OCI-LY1 (cell line): Measurements from ENCODE around the gene L3MBTL4.

ENCODE experiments used
- H2AFZ ChIP-seq: fragments of 200-600 bp; sonication (generic), shearing (Covaris generic); 2 replicates; pipeline ENCODE4 v1.6.0; 2014; ENCODE audit warnings: antibody characterized with exemption, mild to moderate bottlenecking, low read length
- H3F3A ChIP-seq: fragments of 200-600 bp; sonication (generic), shearing (Covaris generic); 2 replicates; pipeline ENCODE4 v1.6.0; 2014; ENCODE audit warnings: mild to moderate bottlenecking, antibody characterized with exemption, low read length, moderate library complexity; ENCODE audit not compliant: insufficient read depth
- H3K27ac ChIP-seq: fragments of 200-600 bp; sonication (generic); 2 replicates; pipeline ENCODE4 v1.5.1; 2014; ENCODE audit warnings: low read length, mixed run types, mild to moderate bottlenecking, low read depth; ENCODE audit not compliant: poor library complexity, severe bottlenecking
- H3K27me3 ChIP-seq: fragments of 200-600 bp; sonication (generic); 2 replicates; pipeline ENCODE4 v1.6.0; 2014; ENCODE audit warnings: antibody characterized with exemption, mild to moderate bottlenecking, low read length, moderate library complexity; ENCODE audit not compliant: insufficient read depth
- H3K36me3 ChIP-seq: fragments of 200-600 bp; sonication (generic); 2 replicates; pipeline ENCODE4 v1.6.1; 2014; ENCODE audit warnings: mild to moderate bottlenecking, antibody characterized with exemption, low read length, moderate library complexity, mixed read lengths; ENCODE audit not compliant: insufficient read depth
- H3K4me1 ChIP-seq: fragments of 200-600 bp; sonication (generic); 2 replicates; pipeline ENCODE4 v1.5.1; 2014; ENCODE audit warnings: mild to moderate bottlenecking, low read length, moderate library complexity; ENCODE audit not compliant: insufficient read depth, severe bottlenecking
- H3K4me2 ChIP-seq: fragments of 200-600 bp; sonication (generic), shearing (Covaris generic); 2 replicates; pipeline ENCODE4 v1.6.1; 2014; ENCODE audit warnings: low read length
- H3K4me3 ChIP-seq: fragments of 200-600 bp; sonication (generic); 2 replicates; pipeline ENCODE4 v1.5.1; 2014; ENCODE audit warnings: low read length, low read depth, mild to moderate bottlenecking, mixed read lengths; ENCODE audit not compliant: poor library complexity, severe bottlenecking
- H3K79me2 ChIP-seq: fragments of 200-600 bp; shearing (Covaris generic); 2 replicates; pipeline ENCODE4 v1.6.1; 2016; ENCODE audit warnings: mixed run types, low read length, mixed read lengths; ENCODE audit not compliant: insufficient read depth
- H3K9ac ChIP-seq: fragments of 200-600 bp; sonication (generic), shearing (Covaris generic); 2 replicates; pipeline ENCODE4 v1.6.1; 2014; ENCODE audit warnings: mild to moderate bottlenecking, low read length, mixed read lengths
- H3K9me2 ChIP-seq: fragments of 200-600 bp; sonication (generic), shearing (Covaris generic); 2 replicates; pipeline ENCODE4 v1.6.1; 2014; ENCODE audit warnings: low read depth, mild to moderate bottlenecking, low read length, mixed read lengths
- H3K9me3 ChIP-seq: fragments of 200-600 bp; shearing (Covaris generic); 2 replicates; pipeline ENCODE4 v1.6.1; 2014; ENCODE audit warnings: low read length, mixed read lengths
- H4K20me1 ChIP-seq: fragments of 200-600 bp; sonication (generic), shearing (Covaris generic); 2 replicates; pipeline ENCODE4 v1.6.0; 2016; ENCODE audit warnings: mild to moderate bottlenecking, low read length; ENCODE audit not compliant: insufficient read depth
- CTCF ChIP-seq: fragments of 200-600 bp; sonication (generic), shearing (Covaris generic); IDR thresholded peaks from 2 replicates; pipeline ENCODE4 v1.5.1; 2017; ENCODE audit warnings: mild to moderate bottlenecking, antibody characterized with exemption, low read length, moderate library complexity, mixed read lengths
- EZH2 ChIP-seq: fragments of 200-600 bp; sonication (generic), shearing (Covaris generic); IDR thresholded peaks from 2 replicates; pipeline ENCODE4 v1.8.0; 2017; ENCODE audit warnings: borderline replicate concordance, mixed run types, mild to moderate bottlenecking, antibody characterized with exemption, low read length, moderate library complexity, mixed read lengths

Gene L3MBTL4

DNA sequence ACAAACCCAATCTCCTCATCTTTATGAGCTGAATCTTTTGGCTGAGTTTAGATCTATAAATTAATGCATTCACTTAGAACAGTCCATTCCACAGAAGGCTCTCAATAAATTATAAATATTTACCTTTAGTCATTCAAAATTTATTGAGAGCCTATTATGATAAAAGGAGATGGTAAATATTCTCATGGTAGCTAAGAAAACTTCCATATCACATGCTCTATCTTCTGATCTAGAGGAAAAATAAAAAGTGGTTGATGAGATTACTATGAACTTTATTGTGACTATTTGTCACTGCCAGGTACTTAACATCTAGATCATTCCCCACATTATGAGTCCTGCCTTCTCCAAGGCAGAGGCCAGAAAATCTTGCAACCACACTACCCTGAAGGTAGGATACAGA, 62.4 kb downstream of the L3MBTL4 start:
- no peaks in the 10 kb centered on the region for H3K27me3 ChIP-seq
- H3K79me2 ChIP-seq = no peaks in the 10 kb centered on the region
- H3K27ac ChIP-seq = no peak overlapping the region
- H3K4me1 ChIP-seq = no peaks in the 10 kb centered on the region
- H3K9ac ChIP-seq = no peak overlapping the region
- no peak overlapping the region for H2AFZ ChIP-seq
- no peak for TF ChIP-seq CTCF
- no peak for TF ChIP-seq EZH2
- no peaks in the 10 kb centered on the region for H3K9me2 ChIP-seq
- no peaks in the 10 kb centered on the region for H3K36me3 ChIP-seq
- H4K20me1 ChIP-seq = no peaks in the 10 kb centered on the region
- H3F3A ChIP-seq = no peaks in the 10 kb centered on the region
- no peak overlapping the region for H3K4me2 ChIP-seq
- no peak overlapping the region for H3K4me3 ChIP-seq
- no peaks in the 10 kb centered on the region for H3K9me3 ChIP-seq

DNA sequence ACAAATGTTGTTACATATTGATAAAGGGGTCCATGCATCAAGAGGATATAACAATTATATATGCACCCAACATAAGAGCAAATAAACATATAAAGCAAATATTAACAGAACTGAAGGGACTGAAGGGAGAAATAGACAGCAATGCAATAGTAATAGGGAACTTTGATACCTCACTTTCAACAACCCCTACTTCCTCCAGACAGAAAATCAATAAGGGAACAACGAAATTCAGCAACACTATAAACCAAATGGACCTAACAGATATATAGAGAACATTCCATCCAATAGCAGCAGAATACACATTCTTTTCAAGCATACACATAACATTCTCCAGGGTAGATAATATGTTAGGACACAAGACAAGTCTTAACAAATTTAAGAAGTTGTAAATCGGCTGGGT, 71.7 kb downstream of the L3MBTL4 start:
- H3K79me2 ChIP-seq = no peaks in the 10 kb centered on the region

GRCh38 chr18:6341709-6342108, 73.0 kb downstream of the L3MBTL4 start:
- no peaks in the 10 kb centered on the region for H3K4me1 ChIP-seq
- no peaks in the 10 kb centered on the region for H3K79me2 ChIP-seq
- H3K27ac ChIP-seq = no peak overlapping the region
- H2AFZ ChIP-seq = no peak overlapping the region
- peaks cover 14% of the 10 kb centered on the region for H3K9me3 ChIP-seq
- no peak for TF ChIP-seq EZH2
- H3K4me3 ChIP-seq = no peak overlapping the region
- H3K9ac ChIP-seq = no peak overlapping the region
- no peaks in the 10 kb centered on the region for H3F3A ChIP-seq
- H3K27me3 ChIP-seq = no peaks in the 10 kb centered on the region
- no peak overlapping the region for H3K4me2 ChIP-seq
- no peaks in the 10 kb centered on the region for H3K9me2 ChIP-seq
- H3K36me3 ChIP-seq = no peaks in the 10 kb centered on the region
- no peaks in the 10 kb centered on the region for H4K20me1 ChIP-seq

More for the DNA sequence above, 71.7 kb downstream of the L3MBTL4 start:
- Histone ChIP-seq H3K9ac (no peak overlapping the region), H3K27ac (no peak overlapping the region), H2AFZ (no peak overlapping the region), H3K9me2 (no peaks in the 10 kb centered on the region), H3K36me3 (no peaks in the 10 kb centered on the region), H3K4me3 (no peak overlapping the region), H3K4me1 (no peaks in the 10 kb centered on the region), H4K20me1 (no peaks in the 10 kb centered on the region), H3K27me3 (no peaks in the 10 kb centered on the region), H3K9me3 (peaks cover 14% of the 10 kb centered on the region), H3F3A (no peaks in the 10 kb centered on the region), H3K4me2 (no peak overlapping the region)
- no peak for TF ChIP-seq EZH2
- TF ChIP-seq CTCF = no peak

GRCh38 chr18:6341303-6341702, 73.4 kb downstream of the L3MBTL4 start:
- Histone ChIP-seq H3K27ac (no peak overlapping the region), H3K27me3 (no peaks in the 10 kb centered on the region), H2AFZ (no peak overlapping the region), H3K4me1 (no peaks in the 10 kb centered on the region), H3K9ac (no peak overlapping the region), H3K9me3 (peaks cover 14% of the 10 kb centered on the region), H3K4me2 (no peak overlapping the region), H3K9me2 (no peaks in the 10 kb centered on the region), H3F3A (no peaks in the 10 kb centered on the region), H3K36me3 (no peaks in the 10 kb centered on the region), H3K4me3 (no peak overlapping the region), H3K79me2 (no peaks in the 10 kb centered on the region), H4K20me1 (no peaks in the 10 kb centered on the region)
- no peak for TF ChIP-seq CTCF
- no peak for TF ChIP-seq EZH2
